SU-DHL-6 (cell line): ENCODE measurements around the gene SLC16A10.

Experiments
- H2AFZ ChIP-seq: fragments of 200-600 bp; sonication (generic); 2 replicates; pipeline ENCODE4 v1.6.1; 2014; ENCODE audit warnings: low read depth, mild to moderate bottlenecking, moderate library complexity, mixed read lengths, antibody characterized with exemption, low read length; ENCODE audit not compliant: severe bottlenecking
- H3F3A ChIP-seq: fragments of 200-600 bp; shearing (Covaris generic); 2 replicates; pipeline ENCODE4 v1.6.0; 2016; ENCODE audit warnings: antibody characterized with exemption, mild to moderate bottlenecking; ENCODE audit not compliant: insufficient read depth
- H3K27ac ChIP-seq: fragments of 200-600 bp; sonication (generic); 2 replicates; pipeline ENCODE4 v1.5.1; 2016; ENCODE audit warnings: low read depth, mild to moderate bottlenecking, low read length, moderate library complexity, mixed read lengths
- H3K27me3 ChIP-seq: fragments of 200-600 bp; sonication (generic), shearing (Covaris generic); 2 replicates; pipeline ENCODE4 v1.6.0; 2014; ENCODE audit warnings: mild to moderate bottlenecking, low read length
- H3K36me3 ChIP-seq: fragments of 200-600 bp; sonication (generic); 2 replicates; pipeline ENCODE4 v1.6.1; 2014; ENCODE audit warnings: mild to moderate bottlenecking, low read length, mixed read lengths
- H3K4me2 ChIP-seq: fragments of 300-600, 200-600 bp; shearing (Covaris generic), sonication (generic); 2 replicates; pipeline ENCODE4 v1.6.0; 2014; ENCODE audit warnings: low read length, low read depth, mild to moderate bottlenecking; ENCODE audit not compliant: poor library complexity, severe bottlenecking
- H3K4me3 ChIP-seq: fragments of 200-600 bp; sonication (generic); 2 replicates; pipeline ENCODE4 v1.5.1; 2014; ENCODE audit warnings: antibody characterized with exemption, low read length, mild to moderate bottlenecking, mixed read lengths; ENCODE audit not compliant: insufficient read depth, poor library complexity, severe bottlenecking
- H3K79me2 ChIP-seq: fragments of 200-600 bp; sonication (generic); 2 replicates; pipeline ENCODE4 v1.6.1; 2014; ENCODE audit warnings: mild to moderate bottlenecking, low read length, moderate library complexity; ENCODE audit not compliant: insufficient read depth
- H3K9ac ChIP-seq: fragments of 200-600 bp; sonication (generic); 2 replicates; pipeline ENCODE4 v1.7.0; 2014; ENCODE audit warnings: mild to moderate bottlenecking, low read length
- H3K9me2 ChIP-seq: fragments of 200-600 bp; sonication (generic); replicated peaks from 2 replicates; pipeline ENCODE4 v1.6.1; 2014; ENCODE audit warnings: low read length; ENCODE audit not compliant: insufficient read depth
- H3K9me3 ChIP-seq: fragments of 200-600 bp; sonication (generic); 2 replicates; pipeline ENCODE4 v1.6.1; 2014; ENCODE audit warnings: low read length, mixed read lengths; ENCODE audit not compliant: insufficient read depth
- H4K20me1 ChIP-seq: fragments of 200-600 bp; sonication (generic); 2 replicates; pipeline ENCODE4 v1.6.1; 2014; ENCODE audit warnings: low read depth, mild to moderate bottlenecking, antibody characterized with exemption, low read length, moderate library complexity, mixed read lengths
- CTCF ChIP-seq: fragments of 200-600 bp; sonication (generic); IDR thresholded peaks from one replicate; pipeline ENCODE4 v1.5.1; 2017; ENCODE audit warnings: antibody characterized with exemption, mild to moderate bottlenecking, low read length, moderate library complexity; ENCODE audit not compliant: insufficient read depth, poor library complexity, severe bottlenecking
- EZH2phosphoT487 ChIP-seq: fragments of 200-600 bp; sonication (generic), shearing (Covaris generic); conservative IDR thresholded peaks from 2 replicates; pipeline ENCODE4 v1.6.1; 2018; ENCODE audit warnings: mild to moderate bottlenecking, antibody characterized with exemption, low read length, moderate library complexity, mixed read lengths

The SLC16A10 gene

GRCh38 chr6:111105578-111105977 is 18.3 kb downstream of the SLC16A10 start:
- H3K9me2 ChIP-seq: no peaks in the 10 kb centered on the region
- H3K4me3 ChIP-seq: no peak overlapping the region
- H3K79me2 ChIP-seq: no peaks in the 10 kb centered on the region
- H3K27ac ChIP-seq: no peak overlapping the region
- H3K27me3 ChIP-seq: no peaks in the 10 kb centered on the region
- no peaks in the 10 kb centered on the region for H3K36me3 ChIP-seq
- H4K20me1 ChIP-seq: no peaks in the 10 kb centered on the region
- H3F3A ChIP-seq: no peaks in the 10 kb centered on the region
- H3K4me2 ChIP-seq: no peak overlapping the region
- TF ChIP-seq CTCF (no peak), EZH2phosphoT487 (no peak)
- H3K9me3 ChIP-seq: 0 out of 2 replicates have a peak, but pooled peaks cover 6% of the 10 kb centered on the region
- no peak overlapping the region for H3K9ac ChIP-seq
- no peak overlapping the region for H2AFZ ChIP-seq

DNA sequence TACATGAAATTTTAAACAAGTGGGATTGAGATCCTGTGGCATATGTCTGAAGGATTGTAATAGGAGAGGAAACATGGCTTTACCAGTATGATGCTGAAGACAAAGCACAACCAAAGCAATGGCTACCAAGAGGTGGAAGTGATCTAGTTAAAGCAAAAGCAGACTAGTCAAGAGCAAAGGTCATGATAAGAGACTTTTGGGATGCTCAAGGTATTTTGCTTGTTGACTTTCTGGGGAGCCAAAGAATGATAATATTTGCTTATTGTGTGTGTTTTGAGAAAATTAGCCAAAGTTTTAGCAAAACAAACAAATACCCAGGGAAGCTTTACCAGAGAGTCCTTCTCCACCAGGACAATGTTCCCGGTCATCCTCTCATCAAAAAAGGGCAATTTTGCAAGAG is 20.3 kb downstream of the SLC16A10 start:
- no peak overlapping the region for H2AFZ ChIP-seq
- H3K9ac ChIP-seq: no peak overlapping the region
- no peak overlapping the region for H3K27ac ChIP-seq
- no peak overlapping the region for H3K4me3 ChIP-seq
- TF ChIP-seq EZH2phosphoT487: no peak
- TF ChIP-seq CTCF: no peak
- 0 out of 2 replicates have a peak, but pooled peaks cover 6% of the 10 kb centered on the region for H3K9me3 ChIP-seq
- H3K79me2 ChIP-seq: no peaks in the 10 kb centered on the region
- H3K9me2 ChIP-seq: no peaks in the 10 kb centered on the region
- H3K27me3 ChIP-seq: no peaks in the 10 kb centered on the region
- H4K20me1 ChIP-seq: no peaks in the 10 kb centered on the region
- H3K4me2 ChIP-seq: no peak overlapping the region
- no peaks in the 10 kb centered on the region for H3F3A ChIP-seq
- H3K36me3 ChIP-seq: no peaks in the 10 kb centered on the region

DNA sequence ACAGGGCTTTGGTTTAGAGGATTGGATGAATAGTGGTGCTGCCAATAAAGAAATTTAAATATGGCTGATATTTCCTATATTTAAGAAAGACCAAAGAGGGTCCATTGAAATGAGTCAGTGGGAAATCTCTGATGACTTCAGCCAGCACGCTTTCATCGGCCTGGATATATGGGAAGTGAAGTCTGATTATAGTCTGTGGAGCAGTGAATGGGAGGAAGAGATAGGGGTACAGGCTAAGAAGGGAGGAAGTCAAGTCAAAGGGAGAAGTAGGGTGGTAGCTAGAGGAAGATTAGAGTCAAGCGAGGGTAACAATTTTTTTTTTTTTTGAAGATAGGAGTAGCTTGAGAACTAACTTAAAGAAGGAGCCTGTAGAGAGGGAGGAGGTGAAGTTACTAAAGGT is 22.7 kb downstream of the SLC16A10 start:
- Histone ChIP-seq H3K79me2 (no peaks in the 10 kb centered on the region), H3K9me2 (no peaks in the 10 kb centered on the region), H3K9me3 (0 out of 2 replicates have a peak, but pooled peaks cover 6% of the 10 kb centered on the region), H4K20me1 (no peaks in the 10 kb centered on the region), H3K27ac (no peak overlapping the region), H2AFZ (no peak overlapping the region), H3K27me3 (no peaks in the 10 kb centered on the region), H3K4me3 (no peak overlapping the region), H3K9ac (no peak overlapping the region), H3K4me2 (no peak overlapping the region), H3K36me3 (no peaks in the 10 kb centered on the region), H3F3A (no peaks in the 10 kb centered on the region)
- TF ChIP-seq CTCF: no peak
- TF ChIP-seq EZH2phosphoT487: no peak
